ENCODE measurements around the gene WDR64.

WDR64 gene

DNA sequence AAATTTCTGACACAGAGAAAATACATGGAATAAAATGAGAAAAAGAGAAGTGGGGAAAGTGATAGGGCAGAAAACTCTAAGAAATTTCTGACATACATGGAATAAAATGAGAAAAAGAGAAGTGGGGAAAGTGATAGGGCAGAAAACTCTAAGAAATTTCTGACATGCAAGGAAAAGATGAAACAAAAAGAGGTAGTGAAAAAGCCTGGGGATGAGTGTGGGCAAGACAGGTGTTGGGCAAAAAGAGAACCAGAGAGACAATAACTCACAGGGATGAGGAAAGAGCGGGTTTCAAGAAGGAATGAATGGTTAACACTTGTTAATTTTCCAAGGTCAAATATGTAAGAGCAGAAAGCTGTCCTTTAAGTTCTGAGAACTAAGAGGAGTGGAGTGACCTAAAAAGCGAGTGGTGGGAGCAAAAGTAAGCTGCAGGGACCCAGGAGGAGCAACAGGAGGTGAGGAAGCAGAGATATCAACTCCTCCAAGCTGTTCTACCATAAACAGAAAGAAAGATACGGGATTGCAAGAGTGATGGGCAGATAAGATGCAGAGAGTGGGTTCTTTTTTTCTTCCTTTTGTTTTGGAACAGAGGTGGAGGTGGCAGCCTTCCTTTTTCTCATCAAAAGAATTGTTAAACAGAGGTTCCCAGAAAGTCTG, 166.0 kb downstream of the WDR64 start:
- Histone ChIP-seq H3K4me3 (ENCODE audit: low read depth, low read length) (no peak overlapping the region), H3K9ac (ENCODE audit: low read length) (no peak overlapping the region), H3K79me2 (ENCODE audit: control insufficient read depth, insufficient read depth, low read length, poor library complexity) (no peaks in the 10 kb centered on the region), H2AFZ (ENCODE audit: insufficient read depth, low read length, poor library complexity) (no peak overlapping the region), H3K79me1 (ENCODE audit: low read length) (no peaks in the 10 kb centered on the region), H3K23ac (ENCODE audit: low read length) (no peak overlapping the region), H2AK5ac (ENCODE audit: low read length) (no peak overlapping the region), H3K36me3 (ENCODE audit: control insufficient read depth in 1 of 2, insufficient read depth in 2 of 2, low read length in 2 of 2) (no peaks in the 10 kb centered on the region), H4K91ac (ENCODE audit: low read depth, low read length) (no peak overlapping the region), H4K12ac (ENCODE audit: low read depth, low read length) (no peak overlapping the region), H3K27ac (ENCODE audit: low read depth, low read length) (no peak overlapping the region), H3K14ac (ENCODE audit: low read length) (no peak overlapping the region), H3K27me3 (ENCODE audit: insufficient read depth, low read length) (no peaks in the 10 kb centered on the region), H2BK120ac (ENCODE audit: insufficient read depth, low read length, poor library complexity) (no peak overlapping the region), H3K18ac (ENCODE audit: low read length) (no peak overlapping the region), H3K4ac (ENCODE audit: low read depth, low read length) (no peak overlapping the region), H3K9me3 (ENCODE audit: insufficient read depth, low read depth, low read length) (no peaks in the 10 kb centered on the region), H2BK5ac (ENCODE audit: low read depth, low read length, poor library complexity) (no peak overlapping the region), H3K4me1 (ENCODE audit: control insufficient read depth in 1 of 2, insufficient read depth in 2 of 2, low read length in 2 of 2) (no peaks in the 10 kb centered on the region), H4K8ac (ENCODE audit: low read depth, low read length) (no peak overlapping the region), H2BK12ac (ENCODE audit: low read length) (no peak overlapping the region), H3K4me2 (ENCODE audit: low read length) (no peak overlapping the region)
- no peak for DNase-seq
- WGBS (ENCODE audit: extremely low coverage, insufficient coverage, insufficient read length): no CpG with 5 or more reads among the region's 3 CpGs

GRCh38 chr1:241819340-241819866, 167.3 kb downstream of the WDR64 start:
- Histone ChIP-seq H3K27me3 (ENCODE audit: insufficient read depth, low read length) (no peaks in the 10 kb centered on the region), H2AK5ac (ENCODE audit: low read length) (no peak overlapping the region), H3K9me3 (ENCODE audit: insufficient read depth, low read depth, low read length) (no peaks in the 10 kb centered on the region), H4K91ac (ENCODE audit: low read depth, low read length) (no peak overlapping the region), H3K4ac (ENCODE audit: low read depth, low read length) (no peak overlapping the region), H3K36me3 (ENCODE audit: control insufficient read depth in 1 of 2, insufficient read depth in 2 of 2, low read length in 2 of 2) (no peaks in the 10 kb centered on the region), H4K8ac (ENCODE audit: low read depth, low read length) (no peak overlapping the region), H3K4me3 (ENCODE audit: low read depth, low read length) (no peak overlapping the region), H2BK12ac (ENCODE audit: low read length) (no peak overlapping the region), H3K9ac (ENCODE audit: low read length) (no peak overlapping the region), H4K12ac (ENCODE audit: low read depth, low read length) (no peak overlapping the region), H3K4me1 (ENCODE audit: control insufficient read depth in 1 of 2, insufficient read depth in 2 of 2, low read length in 2 of 2) (no peaks in the 10 kb centered on the region), H3K27ac (ENCODE audit: low read depth, low read length) (no peak overlapping the region), H3K4me2 (ENCODE audit: low read length) (no peak overlapping the region), H2AFZ (ENCODE audit: insufficient read depth, low read length, poor library complexity) (no peak overlapping the region), H3K79me2 (ENCODE audit: control insufficient read depth, insufficient read depth, low read length, poor library complexity) (no peaks in the 10 kb centered on the region), H3K79me1 (ENCODE audit: low read length) (no peaks in the 10 kb centered on the region), H3K14ac (ENCODE audit: low read length) (no peak overlapping the region), H2BK120ac (ENCODE audit: insufficient read depth, low read length, poor library complexity) (no peak overlapping the region), H3K18ac (ENCODE audit: low read length) (no peak overlapping the region), H2BK5ac (ENCODE audit: low read depth, low read length, poor library complexity) (no peak overlapping the region), H3K23ac (ENCODE audit: low read length) (no peak overlapping the region)
- WGBS (ENCODE audit: extremely low coverage, insufficient coverage, insufficient read length): no CpG with 5 or more reads among the region's 4 CpGs
- no peak for DNase-seq

GRCh38 chr1:241821363-241821762, 169.3 kb downstream of the WDR64 start:
- no peak overlapping the region for H2BK12ac ChIP-seq (ENCODE audit: low read length)
- WGBS (ENCODE audit: extremely low coverage, insufficient coverage, insufficient read length): no CpG with 5 or more reads among the region's 4 CpGs

GRCh38 chr1:241822846-241823245, 170.8 kb downstream of the WDR64 start:
- H3K4me2 ChIP-seq (ENCODE audit: low read length): no peak overlapping the region
- H3K18ac ChIP-seq (ENCODE audit: low read length): no peak overlapping the region
- H3K27me3 ChIP-seq (ENCODE audit: insufficient read depth, low read length): no peaks in the 10 kb centered on the region
- no peak overlapping the region for H3K9ac ChIP-seq (ENCODE audit: low read length)
- H3K36me3 ChIP-seq (ENCODE audit: control insufficient read depth in 1 of 2, insufficient read depth in 2 of 2, low read length in 2 of 2): no peaks in the 10 kb centered on the region
- no peak overlapping the region for H3K4me3 ChIP-seq (ENCODE audit: low read depth, low read length)
- no peak overlapping the region for H3K14ac ChIP-seq (ENCODE audit: low read length)
- H2BK5ac ChIP-seq (ENCODE audit: low read depth, low read length, poor library complexity): no peak overlapping the region
- no peak overlapping the region for H3K27ac ChIP-seq (ENCODE audit: low read depth, low read length)
- H3K9me3 ChIP-seq (ENCODE audit: insufficient read depth, low read depth, low read length): no peaks in the 10 kb centered on the region
- H3K4me1 ChIP-seq (ENCODE audit: control insufficient read depth in 1 of 2, insufficient read depth in 2 of 2, low read length in 2 of 2): no peaks in the 10 kb centered on the region
- no peaks in the 10 kb centered on the region for H3K79me1 ChIP-seq (ENCODE audit: low read length)
- no peak overlapping the region for H2AK5ac ChIP-seq (ENCODE audit: low read length)
- H2AFZ ChIP-seq (ENCODE audit: insufficient read depth, low read length, poor library complexity): no peak overlapping the region
- H2BK120ac ChIP-seq (ENCODE audit: insufficient read depth, low read length, poor library complexity): no peak overlapping the region
- H4K8ac ChIP-seq (ENCODE audit: low read depth, low read length): no peak overlapping the region
- peak; percentile 55 to 95 for DNase-seq
- no peak overlapping the region for H4K91ac ChIP-seq (ENCODE audit: low read depth, low read length)
- no peak overlapping the region for H3K4ac ChIP-seq (ENCODE audit: low read depth, low read length)
- no peak overlapping the region for H3K23ac ChIP-seq (ENCODE audit: low read length)
- H4K12ac ChIP-seq (ENCODE audit: low read depth, low read length): no peak overlapping the region
- no peak overlapping the region for H2BK12ac ChIP-seq (ENCODE audit: low read length)
- no peaks in the 10 kb centered on the region for H3K79me2 ChIP-seq (ENCODE audit: control insufficient read depth, insufficient read depth, low read length, poor library complexity)

More at GRCh38 chr1:241821363-241821762, 169.3 kb downstream of the WDR64 start:
- no peaks in the 10 kb centered on the region for H3K4me1 ChIP-seq (ENCODE audit: control insufficient read depth in 1 of 2, insufficient read depth in 2 of 2, low read length in 2 of 2)
- H4K8ac ChIP-seq (ENCODE audit: low read depth, low read length): no peak overlapping the region
- no peak overlapping the region for H4K12ac ChIP-seq (ENCODE audit: low read depth, low read length)
- H3K9ac ChIP-seq (ENCODE audit: low read length): no peak overlapping the region
- no peak overlapping the region for H2BK120ac ChIP-seq (ENCODE audit: insufficient read depth, low read length, poor library complexity)
- H3K4ac ChIP-seq (ENCODE audit: low read depth, low read length): no peak overlapping the region
- H3K79me2 ChIP-seq (ENCODE audit: control insufficient read depth, insufficient read depth, low read length, poor library complexity): no peaks in the 10 kb centered on the region
- H3K27ac ChIP-seq (ENCODE audit: low read depth, low read length): no peak overlapping the region
- no peak for DNase-seq
- H3K23ac ChIP-seq (ENCODE audit: low read length): no peak overlapping the region
- no peak overlapping the region for H2AFZ ChIP-seq (ENCODE audit: insufficient read depth, low read length, poor library complexity)
- no peak overlapping the region for H2AK5ac ChIP-seq (ENCODE audit: low read length)
- H2BK5ac ChIP-seq (ENCODE audit: low read depth, low read length, poor library complexity): no peak overlapping the region
- no peaks in the 10 kb centered on the region for H3K36me3 ChIP-seq (ENCODE audit: control insufficient read depth in 1 of 2, insufficient read depth in 2 of 2, low read length in 2 of 2)
- no peak overlapping the region for H3K18ac ChIP-seq (ENCODE audit: low read length)
- H3K4me2 ChIP-seq (ENCODE audit: low read length): no peak overlapping the region
- no peak overlapping the region for H4K91ac ChIP-seq (ENCODE audit: low read depth, low read length)
- H3K9me3 ChIP-seq (ENCODE audit: insufficient read depth, low read depth, low read length): no peaks in the 10 kb centered on the region
- no peaks in the 10 kb centered on the region for H3K27me3 ChIP-seq (ENCODE audit: insufficient read depth, low read length)
- H3K4me3 ChIP-seq (ENCODE audit: low read depth, low read length): no peak overlapping the region
- H3K79me1 ChIP-seq (ENCODE audit: low read length): no peaks in the 10 kb centered on the region
- H3K14ac ChIP-seq (ENCODE audit: low read length): no peak overlapping the region

All from trophoblast cell (in vitro differentiated cells and primary cell).